HL-60 (cell line): ENCODE measurements around the gene KIRREL2.

Experiments used
- DNase-seq, 2 experiments: peaks; one replicate each; pipeline ENCODE4 v3.0.0-alpha.2; 2010 to 2020; ENCODE audit warnings: low read depth in 1 of 2, low spot score in 1 of 2
- H3K27ac ChIP-seq: fragments of 250-450 bp; sonication (Bioruptor Pico); replicated peaks from 2 replicates; pipeline ENCODE4 v1.5.1; 2020; ENCODE audit warnings: mild to moderate bottlenecking, moderate library complexity
- H3K27me3 ChIP-seq: fragments of 250-450 bp; sonication (Bioruptor Pico); 2 replicates; pipeline ENCODE4 v1.5.1; 2021; ENCODE audit warnings: mild to moderate bottlenecking, moderate library complexity; ENCODE audit not compliant: insufficient read depth, poor library complexity, severe bottlenecking
- H3K4me3 ChIP-seq: replicated peaks from 2 replicates; pipeline ENCODE4 v1.5.1; 2011; ENCODE audit warnings: mild to moderate bottlenecking, control low read depth, low read length; ENCODE audit not compliant: insufficient read depth
- GABPA ChIP-seq: IDR thresholded peaks from 2 replicates; pipeline ENCODE4 v1.6.1; 2012; ENCODE audit warnings: low read depth
- POLR2AphosphoS5 ChIP-seq: IDR thresholded peaks from 2 replicates; pipeline ENCODE4 v1.6.1; 2012; ENCODE audit warnings: low read depth
- REST ChIP-seq: IDR thresholded peaks from 2 replicates; pipeline ENCODE4 v1.6.1; 2012; ENCODE audit warnings: low read depth; ENCODE audit not compliant: insufficient replicate concordance
- SPI1 ChIP-seq: IDR thresholded peaks from 2 replicates; pipeline ENCODE4 v1.6.1; 2012; ENCODE audit warnings: low read depth, mild to moderate bottlenecking, borderline replicate concordance
- TF ChIP-seq, protein P1 (sequence below): IDR thresholded peaks from one replicate; pipeline ENCODE4 v1.5.1; 2011; ENCODE audit warnings: low read length, control low read depth, inconsistent platforms; ENCODE audit not compliant: insufficient read depth

Gene KIRREL2

GRCh38 chr19:35816846-35817245, 39.9 kb upstream of the KIRREL2 start:
- Histone ChIP-seq H3K27ac (no peak overlapping the region), H3K27me3 (no peaks in the 10 kb centered on the region)

GRCh38 chr19:35818445-35818844, 38.3 kb upstream of the KIRREL2 start:
- Histone ChIP-seq H3K27me3 (no peaks in the 10 kb centered on the region), H3K27ac (no peak overlapping the region), H3K4me3 (no peak overlapping the region)
- TF ChIP-seq SPI1: no peak
- TF ChIP-seq GABPA: no peak
- no peak for TF ChIP-seq REST
- no peak for TF ChIP-seq POLR2AphosphoS5
- TF ChIP-seq, protein P1, sequence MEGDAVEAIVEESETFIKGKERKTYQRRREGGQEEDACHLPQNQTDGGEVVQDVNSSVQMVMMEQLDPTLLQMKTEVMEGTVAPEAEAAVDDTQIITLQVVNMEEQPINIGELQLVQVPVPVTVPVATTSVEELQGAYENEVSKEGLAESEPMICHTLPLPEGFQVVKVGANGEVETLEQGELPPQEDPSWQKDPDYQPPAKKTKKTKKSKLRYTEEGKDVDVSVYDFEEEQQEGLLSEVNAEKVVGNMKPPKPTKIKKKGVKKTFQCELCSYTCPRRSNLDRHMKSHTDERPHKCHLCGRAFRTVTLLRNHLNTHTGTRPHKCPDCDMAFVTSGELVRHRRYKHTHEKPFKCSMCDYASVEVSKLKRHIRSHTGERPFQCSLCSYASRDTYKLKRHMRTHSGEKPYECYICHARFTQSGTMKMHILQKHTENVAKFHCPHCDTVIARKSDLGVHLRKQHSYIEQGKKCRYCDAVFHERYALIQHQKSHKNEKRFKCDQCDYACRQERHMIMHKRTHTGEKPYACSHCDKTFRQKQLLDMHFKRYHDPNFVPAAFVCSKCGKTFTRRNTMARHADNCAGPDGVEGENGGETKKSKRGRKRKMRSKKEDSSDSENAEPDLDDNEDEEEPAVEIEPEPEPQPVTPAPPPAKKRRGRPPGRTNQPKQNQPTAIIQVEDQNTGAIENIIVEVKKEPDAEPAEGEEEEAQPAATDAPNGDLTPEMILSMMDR: no peak
- no peak for DNase-seq

More at GRCh38 chr19:35816846-35817245, 39.9 kb upstream of the KIRREL2 start:
- TF ChIP-seq, protein P1: no peak
- TF ChIP-seq SPI1 (no peak), POLR2AphosphoS5 (no peak), GABPA (no peak), REST (no peak)
- H3K4me3 ChIP-seq: no peak overlapping the region
- no peak for DNase-seq

DNA sequence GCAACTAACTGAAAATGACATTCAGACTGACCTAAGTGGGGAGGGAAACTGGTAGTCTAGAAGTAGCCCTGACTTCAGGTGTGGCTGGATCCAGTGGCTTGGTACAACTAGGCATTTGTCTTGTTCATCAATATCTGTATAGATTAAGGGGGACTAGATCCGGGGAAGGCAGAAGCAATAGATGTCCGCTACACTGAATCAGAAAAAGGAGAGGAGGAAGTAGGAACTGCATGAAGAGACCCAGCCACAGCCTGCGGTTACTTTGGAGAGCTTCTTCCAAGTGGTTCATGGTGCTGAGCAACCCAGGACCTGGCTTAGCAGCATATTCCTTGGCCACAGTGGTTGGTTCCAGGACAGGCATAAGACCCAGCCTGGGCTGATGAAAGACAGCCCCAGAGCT, 34.1 kb upstream of the KIRREL2 start:
- DNase-seq: peak; percentile 70 to 86

GRCh38 chr19:35824150-35824549, 32.6 kb upstream of the KIRREL2 start:
- Histone ChIP-seq H3K4me3 (no peak overlapping the region), H3K27me3 (no peaks in the 10 kb centered on the region), H3K27ac (no peak overlapping the region)
- DNase-seq: no peak
- TF ChIP-seq, protein P1: no peak
- TF ChIP-seq GABPA: no peak
- TF ChIP-seq POLR2AphosphoS5: no peak
- TF ChIP-seq SPI1: no peak
- TF ChIP-seq REST: no peak

More for the DNA sequence above, 34.1 kb upstream of the KIRREL2 start:
- H3K4me3 ChIP-seq: peak overlapping the region; percentile 54
- H3K27ac ChIP-seq: no peak overlapping the region
- TF ChIP-seq SPI1 (peak; percentile 76; the same call in 1 of the 2 replicates), GABPA (no peak)
- no peaks in the 10 kb centered on the region for H3K27me3 ChIP-seq
